Stimulated activated CD8-positive, alpha-beta memory T cell treated with anti-CD3 and anti-CD28 coated beads, Interleukin-12 subunit alpha, Interleukin-12 subunit beta, amount 100 ng/mL, for 1 hour (primary cell): ENCODE data around the gene GNB3.
"Not testable (repeated sequence)": the region's sequence is repeated elsewhere in the genome, so short reads cannot be mapped to it uniquely, and the experiment has no call there.

ENCODE experiments used
- DNase-seq: peaks from one replicate; pipeline ENCODE4 v3.0.0-alpha.2; 2020; ENCODE audit warnings: low read depth

GNB3 gene

GRCh38 chr12:6860942-6861341 lies 20.2 kb downstream of the GNB3 start:
- no peak for DNase-seq

GRCh38 chr12:6861391-6861790 lies 20.7 kb downstream of the GNB3 start:
- DNase-seq, result no peak

- DNase-seq, result no peak
Measured at GRCh38 chr12:6863033-6863432, 22.3 kb downstream of the GNB3 start.

GRCh38 chr12:6863586-6864321 lies 23.0 kb downstream of the GNB3 start:
- DNase-seq, result no peak

- DNase-seq, result not testable (repeated sequence)
Measured at GRCh38 chr12:6865307-6865706, 24.6 kb downstream of the GNB3 start.

- DNase-seq, result no peak
Measured at GRCh38 chr12:6866163-6866919, 25.6 kb downstream of the GNB3 start.

- DNase-seq, result no peak
Measured at GRCh38 chr12:6866920-6867412, 26.2 kb downstream of the GNB3 start.

GRCh38 chr12:6867413-6868210 lies 26.9 kb downstream of the GNB3 start, which contains the start of gene TPI1:
TSS of gene TPI1 (plus strand) at chr12:6867531. CDS start at chr12:6867567, 36 bp downstream.
- DNase-seq, result peak; percentile 56

- DNase-seq, result no peak
Measured at GRCh38 chr12:6868211-6869048, 27.7 kb downstream of the GNB3 start.

- DNase-seq, result peak; percentile 76
Measured at GRCh38 chr12:6869049-6870021, 28.6 kb downstream of the GNB3 start.

- DNase-seq, result not testable (repeated sequence)
Measured at GRCh38 chr12:6870304-6870703, 29.6 kb downstream of the GNB3 start.

GRCh38 chr12:6871052-6871957 lies 30.6 kb downstream of the GNB3 start:
- no peak for DNase-seq

GRCh38 chr12:6872073-6873048 lies 31.6 kb downstream of the GNB3 start:
- DNase-seq, result peak; percentile 71

GRCh38 chr12:6873094-6874014 lies 32.6 kb downstream of the GNB3 start, which contains the start of gene SPSB2:
TSS of gene SPSB2 (minus strand) at chr12:6873303. CDS start at chr12:6872901, 402 bp downstream.
- DNase-seq, result peak; percentile 98

GRCh38 chr12:6874015-6874368 lies 33.3 kb downstream of the GNB3 start:
- not testable (repeated sequence) for DNase-seq

GRCh38 chr12:6879824-6880223 lies 39.1 kb downstream of the GNB3 start:
- DNase-seq, result not testable (repeated sequence)

GRCh38 chr12:6883252-6883651 lies 42.5 kb downstream of the GNB3 start:
- DNase-seq, result no peak
